OCI-LY1 (cell line): ENCODE measurements around the gene ENOSF1.

Experiments used
- CTCF ChIP-seq: fragments of 200-600 bp; sonication (generic), shearing (Covaris generic); IDR thresholded peaks from 2 replicates; pipeline ENCODE4 v1.5.1; 2017; ENCODE audit warnings: mild to moderate bottlenecking, antibody characterized with exemption, low read length, moderate library complexity, mixed read lengths
- EZH2 ChIP-seq: fragments of 200-600 bp; sonication (generic), shearing (Covaris generic); IDR thresholded peaks from 2 replicates; pipeline ENCODE4 v1.8.0; 2017; ENCODE audit warnings: borderline replicate concordance, mixed run types, mild to moderate bottlenecking, antibody characterized with exemption, low read length, moderate library complexity, mixed read lengths

- TF ChIP-seq CTCF (no peak), EZH2 (no peak)
These were observed 28.9 kb downstream of the ENOSF1 start for GRCh38 chr18:683531-683930.
